HepG2 (cell line): ENCODE results near the gene ACOT9. TPM values are rescaled to one million over a fixed set of nuclear protein-coding genes. Genes with fewer than 3 reads are reported as not detected.

ENCODE experiments used
- EP300 ChIP-seq, 3 experiments: sonication (generic) in 1 of 3; formaldehyde crosslinking in 1 of 3; IDR thresholded peaks; 2 replicates each; pipeline versions ENCODE4 v1.5.1 to v1.6.1; 2011 to 2020; ENCODE audit warnings: low read depth in 2 of 3, low read length in 2 of 3, borderline replicate concordance in 1 of 3, improper control_type of control experiment in 1 of 3, mild to moderate bottlenecking in 1 of 3, missing genetic modification reagents in 1 of 3, moderate library complexity in 1 of 3
- HNRNPLL ChIP-seq: fragments of 200-400 bp; formaldehyde crosslinking; IDR thresholded peaks from 2 replicates; pipeline ENCODE4 v1.6.1; 2017; ENCODE audit warnings: mild to moderate bottlenecking, low read depth, low read length; ENCODE audit not compliant: poor library complexity, severe bottlenecking
- JUNB ChIP-seq: sonication (generic); formaldehyde crosslinking; IDR thresholded peaks from 2 replicates; pipeline ENCODE4 v1.8.0; 2022; ENCODE audit warnings: missing genetic modification reagents, mild to moderate bottlenecking, borderline replicate concordance
- POLR2A ChIP-seq, 2 experiments: IDR thresholded peaks; 2 replicates each; pipeline ENCODE4 v1.6.1; 2011; ENCODE audit warnings: low read depth in 2 of 2, low read length in 2 of 2, mild to moderate bottlenecking in 1 of 2, moderate library complexity in 1 of 2; ENCODE audit not compliant: insufficient read depth in 1 of 2
- SIN3B ChIP-seq: fragments of 150-350 bp; IDR thresholded peaks from 2 replicates; pipeline ENCODE4 v1.6.1; 2014; ENCODE audit warnings: low read length
- TRIM24 ChIP-seq: sonication (generic); formaldehyde crosslinking; IDR thresholded peaks from 2 replicates; pipeline ENCODE4 v1.8.0; 2022; ENCODE audit warnings: mild to moderate bottlenecking, missing genetic modification reagents
- ZKSCAN8 ChIP-seq: IDR thresholded peaks from 2 replicates; pipeline ENCODE4 v1.6.1; 2016; ENCODE audit warnings: borderline replicate concordance, missing genetic modification reagents, missing compliant biosample characterization
- ZNF121 ChIP-seq: sonication (generic); formaldehyde crosslinking; IDR thresholded peaks from 2 replicates; pipeline ENCODE4 v1.5.0; 2020; ENCODE audit warnings: mild to moderate bottlenecking, missing genetic modification reagents
- ZNF484 ChIP-seq: sonication (generic); formaldehyde crosslinking; IDR thresholded peaks from 2 replicates; pipeline ENCODE4 v1.5.1; 2020; ENCODE audit warnings: mild to moderate bottlenecking, low read depth, missing genetic modification reagents, borderline replicate concordance
- ZNF790 ChIP-seq: sonication (generic); formaldehyde crosslinking; IDR thresholded peaks from 2 replicates; pipeline ENCODE4 v1.8.0; 2022; ENCODE audit warnings: missing genetic modification reagents, mild to moderate bottlenecking, borderline replicate concordance
- polyA plus RNA-seq, 8 experiments: library from polyadenylated mRNA; depleted of rRNA in 3 of 8; stranded (reverse) in 7 of 8; unstranded in 1 of 8; fragments of >200 nt; fragmentation: Illumina TruSeq in 4 of 8; extraction: Trizol in 4 of 8; gene quantifications; 2 replicates each; pipeline versions ENCODE4 v1.2.1 to v1.2.3, GENCODE V29; 2011 to 2016; ENCODE audit warnings: low read depth in 4 of 8, missing spikeins in 1 of 8, mixed read lengths in 1 of 8; ENCODE audit not compliant: insufficient read depth in 1 of 8
- total RNA-seq, 5 experiments: library from RNA; depleted of rRNA; stranded (reverse); fragments of >200 nt; fragmentation: Illumina TruSeq; extraction: Trizol; gene quantifications; 2 replicates each; pipeline ENCODE4 v1.2.3, GENCODE V29; 2016; ENCODE audit warnings: low read depth in 1 of 5
- TF ChIP-seq, protein P1 (sequence below): sonication (generic); formaldehyde crosslinking; IDR thresholded peaks from 2 replicates; pipeline ENCODE4 v1.4.0; 2020; ENCODE audit warnings: missing genetic modification reagents, mild to moderate bottlenecking, borderline replicate concordance
- TF ChIP-seq, protein P2 (sequence below): fragments of 450-650 bp; IDR thresholded peaks from 2 replicates; pipeline ENCODE4 v1.6.1; 2017; ENCODE audit warnings: mild to moderate bottlenecking
- TF ChIP-seq, protein P3 (sequence below), 2 experiments: IDR thresholded peaks; 2 replicates each; pipeline ENCODE4 v1.6.1; 2011 to 2012; ENCODE audit warnings: low read length in 2 of 2, borderline replicate concordance in 1 of 2, low read depth in 1 of 2, mild to moderate bottlenecking in 1 of 2, moderate library complexity in 1 of 2
- TF ChIP-seq, protein P4 (sequence below): IDR thresholded peaks from 2 replicates; pipeline ENCODE4 v1.4.0; 2020; ENCODE audit warnings: mild to moderate bottlenecking, missing genetic modification reagents

The ACOT9 gene
- total and polyA plus RNA-seq, 2 of the 13 experiments (the other 11 are each of a cell fraction or from before 2014, with no cell fraction given): 33.3 to 36.9 TPM

DNA sequence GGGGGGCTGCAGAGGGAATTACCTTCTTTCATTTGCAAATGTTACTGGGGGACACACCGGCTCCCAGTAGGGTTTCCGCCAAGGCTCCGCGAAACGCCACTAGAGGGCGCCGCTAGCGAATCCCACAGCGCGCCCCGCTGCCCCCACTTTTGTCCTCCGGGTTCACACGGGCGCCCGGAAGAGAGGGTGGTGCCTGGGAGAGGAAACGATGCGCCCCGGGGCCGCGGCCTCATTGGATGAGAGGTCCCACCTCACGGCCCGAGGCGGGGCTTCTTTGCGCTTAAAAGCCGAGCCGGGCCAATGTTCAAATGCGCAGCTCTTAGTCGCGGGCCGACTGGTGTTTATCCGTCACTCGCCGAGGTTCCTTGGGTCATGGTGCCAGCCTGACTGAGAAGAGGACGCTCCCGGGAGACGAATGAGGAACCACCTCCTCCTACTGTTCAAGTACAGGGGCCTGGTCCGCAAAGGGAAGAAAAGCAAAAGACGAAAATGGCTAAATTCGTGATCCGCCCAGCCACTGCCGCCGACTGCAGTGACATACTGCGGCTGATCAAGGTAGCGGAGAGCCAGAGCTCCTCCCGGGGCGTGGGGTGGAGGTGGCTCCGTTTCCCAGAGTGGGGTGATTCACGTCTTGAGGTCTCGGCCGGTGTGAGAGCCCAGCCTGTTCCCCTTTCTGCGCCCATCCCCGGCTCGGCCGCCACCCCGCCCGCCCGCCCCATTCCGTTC lies 40.0 kb upstream of the ACOT9 start, which contains the start of gene SAT1 (continued):
- TF ChIP-seq JUNB (CRISPR knock-in tag): no peak
- TF ChIP-seq, protein P1, sequence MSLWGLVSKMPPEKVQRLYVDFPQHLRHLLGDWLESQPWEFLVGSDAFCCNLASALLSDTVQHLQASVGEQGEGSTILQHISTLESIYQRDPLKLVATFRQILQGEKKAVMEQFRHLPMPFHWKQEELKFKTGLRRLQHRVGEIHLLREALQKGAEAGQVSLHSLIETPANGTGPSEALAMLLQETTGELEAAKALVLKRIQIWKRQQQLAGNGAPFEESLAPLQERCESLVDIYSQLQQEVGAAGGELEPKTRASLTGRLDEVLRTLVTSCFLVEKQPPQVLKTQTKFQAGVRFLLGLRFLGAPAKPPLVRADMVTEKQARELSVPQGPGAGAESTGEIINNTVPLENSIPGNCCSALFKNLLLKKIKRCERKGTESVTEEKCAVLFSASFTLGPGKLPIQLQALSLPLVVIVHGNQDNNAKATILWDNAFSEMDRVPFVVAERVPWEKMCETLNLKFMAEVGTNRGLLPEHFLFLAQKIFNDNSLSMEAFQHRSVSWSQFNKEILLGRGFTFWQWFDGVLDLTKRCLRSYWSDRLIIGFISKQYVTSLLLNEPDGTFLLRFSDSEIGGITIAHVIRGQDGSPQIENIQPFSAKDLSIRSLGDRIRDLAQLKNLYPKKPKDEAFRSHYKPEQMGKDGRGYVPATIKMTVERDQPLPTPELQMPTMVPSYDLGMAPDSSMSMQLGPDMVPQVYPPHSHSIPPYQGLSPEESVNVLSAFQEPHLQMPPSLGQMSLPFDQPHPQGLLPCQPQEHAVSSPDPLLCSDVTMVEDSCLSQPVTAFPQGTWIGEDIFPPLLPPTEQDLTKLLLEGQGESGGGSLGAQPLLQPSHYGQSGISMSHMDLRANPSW (CRISPR knock-in tag): peak; percentile 39; the same call in 1 of the 2 replicates
- TF ChIP-seq ZNF790 (CRISPR knock-in tag): peak; percentile 60; the same call in 1 of the 2 replicates
- TF ChIP-seq, protein P2, sequence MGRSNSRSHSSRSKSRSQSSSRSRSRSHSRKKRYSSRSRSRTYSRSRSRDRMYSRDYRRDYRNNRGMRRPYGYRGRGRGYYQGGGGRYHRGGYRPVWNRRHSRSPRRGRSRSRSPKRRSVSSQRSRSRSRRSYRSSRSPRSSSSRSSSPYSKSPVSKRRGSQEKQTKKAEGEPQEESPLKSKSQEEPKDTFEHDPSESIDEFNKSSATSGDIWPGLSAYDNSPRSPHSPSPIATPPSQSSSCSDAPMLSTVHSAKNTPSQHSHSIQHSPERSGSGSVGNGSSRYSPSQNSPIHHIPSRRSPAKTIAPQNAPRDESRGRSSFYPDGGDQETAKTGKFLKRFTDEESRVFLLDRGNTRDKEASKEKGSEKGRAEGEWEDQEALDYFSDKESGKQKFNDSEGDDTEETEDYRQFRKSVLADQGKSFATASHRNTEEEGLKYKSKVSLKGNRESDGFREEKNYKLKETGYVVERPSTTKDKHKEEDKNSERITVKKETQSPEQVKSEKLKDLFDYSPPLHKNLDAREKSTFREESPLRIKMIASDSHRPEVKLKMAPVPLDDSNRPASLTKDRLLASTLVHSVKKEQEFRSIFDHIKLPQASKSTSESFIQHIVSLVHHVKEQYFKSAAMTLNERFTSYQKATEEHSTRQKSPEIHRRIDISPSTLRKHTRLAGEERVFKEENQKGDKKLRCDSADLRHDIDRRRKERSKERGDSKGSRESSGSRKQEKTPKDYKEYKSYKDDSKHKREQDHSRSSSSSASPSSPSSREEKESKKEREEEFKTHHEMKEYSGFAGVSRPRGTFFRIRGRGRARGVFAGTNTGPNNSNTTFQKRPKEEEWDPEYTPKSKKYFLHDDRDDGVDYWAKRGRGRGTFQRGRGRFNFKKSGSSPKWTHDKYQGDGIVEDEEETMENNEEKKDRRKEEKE: no peak
- TF ChIP-seq EP300 (IDR thresholded peaks at IDR 0.05; ENCODE audit: low read depth in 2 of 2, low read length in 2 of 2): no peak
- no peak for TF ChIP-seq EP300 (CRISPR knock-in tag; IDR thresholded peaks at IDR 0.05; ENCODE audit: borderline replicate concordance)
- TF ChIP-seq SIN3B: no peak
- peak; percentile 55; the same call in 1 of the 2 replicates for TF ChIP-seq ZKSCAN8
- TF ChIP-seq HNRNPLL: no peak
- TF ChIP-seq, protein P3, sequence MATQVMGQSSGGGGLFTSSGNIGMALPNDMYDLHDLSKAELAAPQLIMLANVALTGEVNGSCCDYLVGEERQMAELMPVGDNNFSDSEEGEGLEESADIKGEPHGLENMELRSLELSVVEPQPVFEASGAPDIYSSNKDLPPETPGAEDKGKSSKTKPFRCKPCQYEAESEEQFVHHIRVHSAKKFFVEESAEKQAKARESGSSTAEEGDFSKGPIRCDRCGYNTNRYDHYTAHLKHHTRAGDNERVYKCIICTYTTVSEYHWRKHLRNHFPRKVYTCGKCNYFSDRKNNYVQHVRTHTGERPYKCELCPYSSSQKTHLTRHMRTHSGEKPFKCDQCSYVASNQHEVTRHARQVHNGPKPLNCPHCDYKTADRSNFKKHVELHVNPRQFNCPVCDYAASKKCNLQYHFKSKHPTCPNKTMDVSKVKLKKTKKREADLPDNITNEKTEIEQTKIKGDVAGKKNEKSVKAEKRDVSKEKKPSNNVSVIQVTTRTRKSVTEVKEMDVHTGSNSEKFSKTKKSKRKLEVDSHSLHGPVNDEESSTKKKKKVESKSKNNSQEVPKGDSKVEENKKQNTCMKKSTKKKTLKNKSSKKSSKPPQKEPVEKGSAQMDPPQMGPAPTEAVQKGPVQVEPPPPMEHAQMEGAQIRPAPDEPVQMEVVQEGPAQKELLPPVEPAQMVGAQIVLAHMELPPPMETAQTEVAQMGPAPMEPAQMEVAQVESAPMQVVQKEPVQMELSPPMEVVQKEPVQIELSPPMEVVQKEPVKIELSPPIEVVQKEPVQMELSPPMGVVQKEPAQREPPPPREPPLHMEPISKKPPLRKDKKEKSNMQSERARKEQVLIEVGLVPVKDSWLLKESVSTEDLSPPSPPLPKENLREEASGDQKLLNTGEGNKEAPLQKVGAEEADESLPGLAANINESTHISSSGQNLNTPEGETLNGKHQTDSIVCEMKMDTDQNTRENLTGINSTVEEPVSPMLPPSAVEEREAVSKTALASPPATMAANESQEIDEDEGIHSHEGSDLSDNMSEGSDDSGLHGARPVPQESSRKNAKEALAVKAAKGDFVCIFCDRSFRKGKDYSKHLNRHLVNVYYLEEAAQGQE (IDR thresholded peaks at IDR 0.05; ENCODE audit: borderline replicate concordance in 1 of 2, low read depth in 1 of 2, low read length in 2 of 2): peak in 1 of 2 experiments; percentile 79; a peak in 1 of 4 replicates
- TF ChIP-seq TRIM24 (CRISPR knock-in tag): no peak
- peak; percentile 98 to 99 for TF ChIP-seq POLR2A (IDR thresholded peaks at IDR 0.05; ENCODE audit: insufficient read depth in 1 of 2, low read depth in 2 of 2, low read length in 2 of 2)
- TF ChIP-seq, protein P4, sequence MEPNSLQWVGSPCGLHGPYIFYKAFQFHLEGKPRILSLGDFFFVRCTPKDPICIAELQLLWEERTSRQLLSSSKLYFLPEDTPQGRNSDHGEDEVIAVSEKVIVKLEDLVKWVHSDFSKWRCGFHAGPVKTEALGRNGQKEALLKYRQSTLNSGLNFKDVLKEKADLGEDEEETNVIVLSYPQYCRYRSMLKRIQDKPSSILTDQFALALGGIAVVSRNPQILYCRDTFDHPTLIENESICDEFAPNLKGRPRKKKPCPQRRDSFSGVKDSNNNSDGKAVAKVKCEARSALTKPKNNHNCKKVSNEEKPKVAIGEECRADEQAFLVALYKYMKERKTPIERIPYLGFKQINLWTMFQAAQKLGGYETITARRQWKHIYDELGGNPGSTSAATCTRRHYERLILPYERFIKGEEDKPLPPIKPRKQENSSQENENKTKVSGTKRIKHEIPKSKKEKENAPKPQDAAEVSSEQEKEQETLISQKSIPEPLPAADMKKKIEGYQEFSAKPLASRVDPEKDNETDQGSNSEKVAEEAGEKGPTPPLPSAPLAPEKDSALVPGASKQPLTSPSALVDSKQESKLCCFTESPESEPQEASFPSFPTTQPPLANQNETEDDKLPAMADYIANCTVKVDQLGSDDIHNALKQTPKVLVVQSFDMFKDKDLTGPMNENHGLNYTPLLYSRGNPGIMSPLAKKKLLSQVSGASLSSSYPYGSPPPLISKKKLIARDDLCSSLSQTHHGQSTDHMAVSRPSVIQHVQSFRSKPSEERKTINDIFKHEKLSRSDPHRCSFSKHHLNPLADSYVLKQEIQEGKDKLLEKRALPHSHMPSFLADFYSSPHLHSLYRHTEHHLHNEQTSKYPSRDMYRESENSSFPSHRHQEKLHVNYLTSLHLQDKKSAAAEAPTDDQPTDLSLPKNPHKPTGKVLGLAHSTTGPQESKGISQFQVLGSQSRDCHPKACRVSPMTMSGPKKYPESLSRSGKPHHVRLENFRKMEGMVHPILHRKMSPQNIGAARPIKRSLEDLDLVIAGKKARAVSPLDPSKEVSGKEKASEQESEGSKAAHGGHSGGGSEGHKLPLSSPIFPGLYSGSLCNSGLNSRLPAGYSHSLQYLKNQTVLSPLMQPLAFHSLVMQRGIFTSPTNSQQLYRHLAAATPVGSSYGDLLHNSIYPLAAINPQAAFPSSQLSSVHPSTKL (CRISPR knock-in tag): peak; percentile 13; the same call in 1 of the 2 replicates
- TF ChIP-seq ZNF121 (CRISPR knock-in tag): peak; percentile 51; the same call in 1 of the 2 replicates
- TF ChIP-seq ZNF484 (CRISPR knock-in tag): no peak
